OCI-LY7 (cell line): ENCODE measurements around the gene SPC24. TPM values are rescaled to one million over a fixed set of nuclear protein-coding genes. Genes with fewer than 3 reads are reported as not detected.
"Not testable (repeated sequence)": the region's sequence is repeated elsewhere in the genome, so short reads cannot be mapped to it uniquely, and the experiment has no call there.

Experiments
- BruUV-seq: library from RNA; stranded (reverse); fragments of 400-500 nt; replicated peaks from 2 replicates; lab custom pipeline; 2021; lab: Mats Ljungman, UMichigan
- CTCF ChIA-PET: fragments of 300-600 bp; sonication (Branson Sonifier 250); formaldehyde crosslinking; loops from one replicate; lab custom pipeline; 2022; ENCODE audit warnings: antibody characterized with exemption; ENCODE audit not compliant: unreplicated experiment; lab: Charles Lee
- POLR2A ChIA-PET: fragments of 300-600 bp; sonication (Branson Sonifier 250); formaldehyde crosslinking; loops from one replicate; lab custom pipeline; 2022; ENCODE audit warnings: antibody characterized with exemption; lab: Charles Lee
- DNase-seq: peaks from one replicate; pipeline ENCODE4 v3.0.0-alpha.2; 2015; ENCODE audit warnings: low spot score
- H2AFZ ChIP-seq: fragments of 200-600 bp; sonication (generic), shearing (Covaris generic); 2 replicates; pipeline ENCODE4 v1.6.1; 2014; ENCODE audit warnings: mild to moderate bottlenecking, antibody characterized with exemption, low read length, moderate library complexity
- H3K27ac ChIP-seq: fragments of 200-600 bp; sonication (generic); 2 replicates; pipeline ENCODE4 v1.5.1; 2014; ENCODE audit warnings: mixed run types, low read depth, mild to moderate bottlenecking, moderate library complexity, low read length, inconsistent platforms; ENCODE audit not compliant: poor library complexity, severe bottlenecking
- H3K36me3 ChIP-seq: fragments of 200-600 bp; sonication (generic); 2 replicates; pipeline ENCODE4 v1.6.1; 2014; ENCODE audit warnings: mild to moderate bottlenecking, antibody characterized with exemption, low read length, moderate library complexity, mixed read lengths; ENCODE audit not compliant: insufficient read depth
- H3K4me1 ChIP-seq: fragments of 200-600 bp; sonication (generic); 2 replicates; pipeline ENCODE4 v1.5.1; 2014; ENCODE audit warnings: mild to moderate bottlenecking, low read length; ENCODE audit not compliant: insufficient read depth, poor library complexity, severe bottlenecking
- H3K4me2 ChIP-seq: fragments of 200-600 bp; sonication (generic); 2 replicates; pipeline ENCODE4 v1.6.1; 2014; ENCODE audit warnings: mild to moderate bottlenecking, low read length
- H3K4me3 ChIP-seq: fragments of 200-600 bp; sonication (generic); 2 replicates; pipeline ENCODE4 v1.5.1; 2014; ENCODE audit warnings: mild to moderate bottlenecking, low read depth, low read length; ENCODE audit not compliant: poor library complexity, severe bottlenecking
- H3K79me2 ChIP-seq: fragments of 200-600 bp; sonication (generic); 2 replicates; pipeline ENCODE4 v1.6.1; 2016; ENCODE audit warnings: low read depth, mild to moderate bottlenecking, low read length, moderate library complexity, mixed read lengths; ENCODE audit not compliant: insufficient read depth
- H3K9me2 ChIP-seq: fragments of 200-600 bp; sonication (generic); 2 replicates; pipeline ENCODE4 v1.6.1; 2016; ENCODE audit warnings: mild to moderate bottlenecking, low read length, mixed read lengths; ENCODE audit not compliant: insufficient read depth
- H3K9me3 ChIP-seq: fragments of 200-600 bp; sonication (generic); 2 replicates; pipeline ENCODE4 v1.6.1; 2014; ENCODE audit warnings: mild to moderate bottlenecking, mixed run types, low read length, mixed read lengths
- H4K20me1 ChIP-seq: fragments of 200-600 bp; sonication (generic); 2 replicates; pipeline ENCODE4 v1.6.1; 2014; ENCODE audit warnings: mild to moderate bottlenecking, antibody characterized with exemption, low read length, moderate library complexity, mixed read lengths; ENCODE audit not compliant: insufficient read depth
- CTCF ChIP-seq: fragments of 200-600 bp; sonication (generic); conservative IDR thresholded peaks from 2 replicates; pipeline ENCODE4 v1.5.1; 2014; ENCODE audit warnings: mild to moderate bottlenecking, antibody characterized with exemption, low read length, moderate library complexity, mixed read lengths
- EZH2phosphoT487 ChIP-seq: fragments of 200-600 bp; sonication (generic); IDR thresholded peaks from 2 replicates; pipeline ENCODE4 v1.6.1; 2018; ENCODE audit warnings: low read depth, borderline replicate concordance, mild to moderate bottlenecking, mixed run types, antibody characterized with exemption, low read length, moderate library complexity, mixed read lengths
- intact Hi-C: fragments of 100-400 bp; cut with micrococcal nuclease; formaldehyde crosslinking; loops from one replicate; pipeline ENCODE4 v1.10.0; 2022; ENCODE audit not compliant: unreplicated experiment
- total RNA-seq, 2 experiments: library from RNA; depleted of rRNA in 1 of 2; stranded (reverse); fragments of >200 nt in 1 of 2; shearing (Covaris generic) in 1 of 2; gene quantifications; 2 replicates each; pipeline ENCODE4 v1.2.3, GENCODE V29; 2014 to 2022

The SPC24 gene
- total RNA-seq, 2 experiments from 2014 or later, result 133 to 184 TPM

DNA sequence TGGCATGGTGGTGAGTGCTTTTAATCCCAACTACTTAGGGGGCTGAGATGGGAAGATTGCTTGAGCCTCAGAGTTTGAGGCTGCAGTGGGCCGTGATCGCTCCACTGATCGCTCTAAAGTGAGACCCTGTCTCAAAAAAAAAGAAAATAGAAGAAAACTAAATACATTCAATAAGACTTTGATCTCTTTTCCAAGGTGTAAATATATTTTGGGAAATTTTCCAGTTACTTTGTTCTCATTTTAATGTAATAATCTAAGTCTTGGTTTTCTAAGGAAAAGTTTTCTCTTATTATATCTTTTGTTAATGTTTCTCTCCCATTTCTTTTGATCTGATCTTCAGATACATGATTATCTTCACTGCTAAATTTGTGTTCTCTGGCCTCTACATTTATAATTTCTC is 56.7 kb downstream of the SPC24 start:
- POLR2A ChIA-PET, result interaction anchor here (0.7 kb wide), 1 partner anchor 9 kb away, joined by 3 read pairs; no protein-coding TSS in a partner anchor
- no peak for DNase-seq
- peaks cover 70% of the 10 kb centered on the region for H3K79me2 ChIP-seq
- H3K9me3 ChIP-seq, result no peaks in the 10 kb centered on the region
- peaks cover 96% of the 10 kb centered on the region for H3K36me3 ChIP-seq
- peaks cover 17% of the 10 kb centered on the region for H4K20me1 ChIP-seq
- no peak overlapping the region for H3K4me2 ChIP-seq
- peaks cover 12% of the 10 kb centered on the region for H3K4me1 ChIP-seq
- no peak for TF ChIP-seq CTCF
- no peak for TF ChIP-seq EZH2phosphoT487
- intact Hi-C loops, result no loop called here
- no peak overlapping the region for H3K4me3 ChIP-seq
- H3K27ac ChIP-seq, result no peak overlapping the region
- no peaks in the 10 kb centered on the region for H3K9me2 ChIP-seq
- BruUV-seq, result no TSS peak
- CTCF ChIA-PET, result no interaction called here
- H2AFZ ChIP-seq, result no peak overlapping the region

DNA sequence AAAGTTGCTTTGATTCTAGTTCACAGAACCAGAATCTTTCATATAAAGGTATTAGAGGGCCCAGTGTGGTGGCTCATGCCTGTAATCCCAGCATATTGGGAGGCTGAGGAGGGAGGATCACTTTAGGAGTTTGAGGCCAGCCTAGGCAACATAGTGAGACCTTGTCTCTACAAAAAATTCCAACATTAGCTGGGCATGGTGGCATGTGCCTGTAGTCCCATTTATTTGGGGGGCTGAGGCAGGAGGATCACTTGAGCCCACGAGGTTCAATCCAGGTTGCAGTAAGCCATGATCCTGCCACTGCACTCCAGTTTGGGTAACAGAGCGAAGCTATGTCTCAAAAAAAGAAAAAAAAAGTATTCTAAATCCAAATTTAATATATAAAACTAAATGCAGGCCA is 57.3 kb downstream of the SPC24 start:
- Histone ChIP-seq H3K4me1 (peaks cover 12% of the 10 kb centered on the region), H4K20me1 (peaks cover 22% of the 10 kb centered on the region)
- POLR2A ChIA-PET, result interaction anchor here (1.5 kb wide), 1 partner anchor 48 kb away, joined by 4 read pairs; no protein-coding TSS in a partner anchor

GRCh38 chr19:11097367-11097766 is 58.2 kb downstream of the SPC24 start:
- H3K9me3 ChIP-seq, CTCF ChIA-PET, H3K4me3 ChIP-seq, BruUV-seq, intact Hi-C loops, H3K27ac ChIP-seq, DNase-seq, H3K9me2 ChIP-seq, H2AFZ ChIP-seq, H3K4me2 ChIP-seq: not testable (repeated sequence)
- H4K20me1 ChIP-seq, result peaks cover 31% of the 10 kb centered on the region
- H3K4me1 ChIP-seq, result peaks cover 18% of the 10 kb centered on the region
- POLR2A ChIA-PET, result interaction anchor here (0.7 to 1.5 kb wide), 2 partner anchors 47 to 1757 kb away, joined by 4 to 6 read pairs; no protein-coding TSS in a partner anchor
- peaks cover 96% of the 10 kb centered on the region for H3K36me3 ChIP-seq
- peaks cover 85% of the 10 kb centered on the region for H3K79me2 ChIP-seq

More for the DNA sequence above, 57.3 kb downstream of the SPC24 start:
- no peak for DNase-seq
- Histone ChIP-seq H3K4me3 (no peak overlapping the region), H3K9me2 (no peaks in the 10 kb centered on the region), H2AFZ (no peak overlapping the region), H3K9me3 (no peaks in the 10 kb centered on the region), H3K36me3 (peaks cover 96% of the 10 kb centered on the region), H3K4me2 (no peak overlapping the region), H3K27ac (no peak overlapping the region), H3K79me2 (peaks cover 76% of the 10 kb centered on the region)
- CTCF ChIA-PET, result no interaction called here
- TF ChIP-seq CTCF (no peak), EZH2phosphoT487 (no peak)
- no TSS peak for BruUV-seq
- intact Hi-C loops, result no loop called here
